Measurements from ENCODE around the gene PRR7. TPM values are rescaled to one million over a fixed set of nuclear protein-coding genes. Genes with fewer than 3 reads are reported as not detected.
"Not testable (repeated sequence)": the region's sequence is repeated elsewhere in the genome, so short reads cannot be mapped to it uniquely, and the experiment has no call there.

The PRR7 gene
- polyA plus RNA-seq, 2 donors: 2.0 to 4.9 TPM

DNA sequence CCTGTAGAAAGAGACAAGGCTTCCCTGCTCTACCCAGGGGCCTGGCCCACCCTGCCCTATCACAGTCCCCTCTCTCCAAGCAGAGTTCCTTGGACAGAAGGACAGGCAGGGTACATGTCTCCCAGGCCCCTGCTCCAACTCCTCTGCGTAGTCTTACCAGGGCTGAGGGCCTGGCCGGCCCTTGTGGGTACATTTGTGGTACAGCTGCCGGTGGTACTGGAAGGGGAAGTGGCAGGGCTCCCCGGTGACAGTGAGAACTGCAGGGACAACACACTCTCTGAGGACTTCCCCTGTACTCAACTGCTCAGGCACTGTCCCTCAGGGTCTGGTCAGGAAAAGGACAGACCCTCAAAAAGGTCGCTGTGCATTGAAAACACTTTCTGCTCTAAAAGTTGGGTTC, 40.8 kb upstream of the PRR7 start:
- 77 to 82% methylated on average over 5 of the region's 5 CpGs for WGBS, 2 donors
- Histone ChIP-seq H3K4me3 (ENCODE audit: low read depth in 1 of 2, low read length in 2 of 2) (no peak overlapping the region), H3K27ac (ENCODE audit: low read depth in 2 of 2, low read length in 1 of 2) (no peak overlapping the region), H3K4me1 (ENCODE audit: control insufficient read depth in 2 of 2, insufficient read depth in 2 of 2, low read length in 1 of 2) (peaks cover 0 to 9% of the 10 kb centered on the region in 2 donors), H3K27me3 (ENCODE audit: control insufficient read depth in 1 of 2, insufficient read depth in 2 of 2, low read length in 2 of 2) (no peaks in the 10 kb centered on the region), H3K9me3 (ENCODE audit: control insufficient read depth in 2 of 2, insufficient read depth in 1 of 2, low read depth in 1 of 2, low read length in 1 of 2) (no peaks in the 10 kb centered on the region), H3K36me3 (ENCODE audit: control insufficient read depth in 2 of 2, insufficient read depth in 2 of 2, low read length in 1 of 2) (no peaks in the 10 kb centered on the region)

DNA sequence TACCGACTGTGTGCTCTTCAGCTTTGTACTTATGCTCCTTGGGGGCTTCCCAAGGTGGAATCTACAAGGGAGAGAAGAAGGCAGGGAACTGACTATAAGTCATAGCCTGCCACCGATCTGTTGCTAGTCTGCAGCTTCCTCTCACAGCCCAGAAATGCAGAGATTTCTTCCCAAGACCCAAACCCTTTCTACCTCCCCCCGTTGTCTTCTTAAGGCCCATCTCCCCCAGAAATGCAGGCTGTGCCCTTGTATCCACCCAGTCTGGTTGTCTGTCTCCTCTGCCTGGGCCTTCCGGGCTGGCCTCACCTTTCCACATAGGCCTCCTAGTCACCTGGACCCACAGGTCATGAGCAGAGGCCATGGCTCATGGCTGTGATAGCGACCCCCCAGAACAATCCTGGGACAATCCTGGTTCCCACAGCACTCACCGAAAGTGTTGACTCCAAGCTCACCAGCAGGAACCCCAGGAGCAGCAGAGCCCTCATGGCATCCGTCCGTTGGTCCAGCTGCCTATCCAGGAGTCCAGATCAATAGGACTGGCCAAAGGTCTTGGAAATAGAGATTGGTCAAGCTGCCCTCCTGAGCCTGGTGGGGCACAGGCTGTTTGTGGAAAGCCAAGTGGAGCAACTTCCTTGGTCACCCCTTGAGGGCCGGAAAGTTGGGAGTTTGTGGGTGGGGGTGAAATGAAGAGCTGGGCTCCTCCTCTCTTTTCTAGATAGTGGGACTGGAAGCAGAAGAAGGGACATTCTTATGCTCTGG, 37.4 kb upstream of the PRR7 start, which contains the start of gene F12:
Gene F12, minus strand, starts transcription at position 522 of the 759 bp plus-strand sequence. Its CDS starts 37 bp downstream, at position 485.
- no peaks in the 10 kb centered on the region for H3K9me3 ChIP-seq (ENCODE audit: control insufficient read depth in 2 of 2, insufficient read depth in 1 of 2, low read depth in 1 of 2, low read length in 1 of 2)
- H3K27me3 ChIP-seq (ENCODE audit: control insufficient read depth in 1 of 2, insufficient read depth in 2 of 2, low read length in 2 of 2): no peaks in the 10 kb centered on the region
- WGBS, 2 donors: 89 to 90% methylated on average over 9 of the region's 9 CpGs
- peaks cover 0 to 3% of the 10 kb centered on the region in 2 donors for H3K4me1 ChIP-seq (ENCODE audit: control insufficient read depth in 2 of 2, insufficient read depth in 2 of 2, low read length in 1 of 2)
- H3K36me3 ChIP-seq (ENCODE audit: control insufficient read depth in 2 of 2, insufficient read depth in 2 of 2, low read length in 1 of 2): no peaks in the 10 kb centered on the region
- H3K4me3 ChIP-seq (ENCODE audit: low read depth in 1 of 2, low read length in 2 of 2): no peak within 1 kb of the TSS
- no peak within 1 kb of the TSS for H3K27ac ChIP-seq (ENCODE audit: low read depth in 2 of 2, low read length in 1 of 2)

DNA sequence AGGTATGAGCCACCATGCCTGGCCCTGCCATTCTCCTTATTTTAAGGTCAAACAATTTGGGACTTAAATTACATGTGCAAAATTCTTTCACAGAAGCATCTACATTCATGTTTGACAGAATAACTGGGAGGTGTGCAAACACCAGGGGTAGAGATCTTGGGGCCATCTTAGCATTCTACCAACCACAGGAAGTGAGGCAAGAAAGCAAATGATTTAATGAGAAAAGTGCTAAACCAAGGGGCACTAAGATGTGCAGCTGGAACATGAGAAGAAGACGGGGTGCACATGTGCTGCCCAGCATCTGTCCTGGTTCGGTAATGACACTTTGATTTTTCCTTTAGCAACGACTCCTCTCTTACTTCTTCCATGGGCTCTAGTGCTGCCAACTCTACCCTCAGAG, 36.0 kb upstream of the PRR7 start:
- Histone ChIP-seq H3K27ac (ENCODE audit: low read depth in 2 of 2, low read length in 1 of 2) (no peak overlapping the region), H3K36me3 (ENCODE audit: control insufficient read depth in 2 of 2, insufficient read depth in 2 of 2, low read length in 1 of 2) (no peaks in the 10 kb centered on the region), H3K9me3 (ENCODE audit: control insufficient read depth in 2 of 2, insufficient read depth in 1 of 2, low read depth in 1 of 2, low read length in 1 of 2) (no peaks in the 10 kb centered on the region), H3K4me1 (ENCODE audit: control insufficient read depth in 2 of 2, insufficient read depth in 2 of 2, low read length in 1 of 2) (peaks cover 0 to 3% of the 10 kb centered on the region in 2 donors), H3K27me3 (ENCODE audit: control insufficient read depth in 1 of 2, insufficient read depth in 2 of 2, low read length in 2 of 2) (no peaks in the 10 kb centered on the region), H3K4me3 (ENCODE audit: low read depth in 1 of 2, low read length in 2 of 2) (no peak overlapping the region)
- 72 to 79% methylated on average over 3 of the region's 3 CpGs for WGBS, 2 donors

DNA sequence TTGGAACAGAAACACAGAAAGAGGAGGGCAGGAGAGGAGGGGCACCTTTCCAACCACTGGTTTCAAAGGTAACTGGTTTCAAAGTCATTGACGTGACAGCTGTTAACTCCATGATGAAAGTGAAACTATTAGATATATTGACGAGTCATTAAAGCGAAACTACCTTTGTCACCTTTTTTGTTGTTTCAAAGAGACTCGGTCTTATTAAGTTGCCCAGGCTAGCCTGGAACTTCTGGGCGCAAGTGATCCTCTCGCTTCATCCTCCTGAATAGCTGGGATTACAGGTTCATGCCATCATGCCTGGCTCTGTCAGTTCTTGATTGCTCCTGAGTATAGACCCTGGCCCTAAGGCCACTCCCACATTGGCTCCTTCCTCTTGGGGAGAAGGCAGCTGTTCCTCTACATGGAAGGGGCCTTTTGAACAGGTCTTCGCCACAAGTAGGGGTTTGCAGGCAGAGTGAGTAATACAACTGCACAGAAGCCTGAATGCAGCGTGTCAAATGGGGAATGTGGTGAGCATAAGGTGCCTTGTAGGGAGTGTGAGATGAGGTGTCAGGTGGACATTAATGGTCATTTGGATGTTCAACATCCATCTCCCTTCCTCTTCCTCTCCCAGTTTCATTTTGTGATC, 33.9 kb upstream of the PRR7 start:
- H3K4me3 ChIP-seq (ENCODE audit: low read depth in 1 of 2, low read length in 2 of 2): no peak overlapping the region

DNA sequence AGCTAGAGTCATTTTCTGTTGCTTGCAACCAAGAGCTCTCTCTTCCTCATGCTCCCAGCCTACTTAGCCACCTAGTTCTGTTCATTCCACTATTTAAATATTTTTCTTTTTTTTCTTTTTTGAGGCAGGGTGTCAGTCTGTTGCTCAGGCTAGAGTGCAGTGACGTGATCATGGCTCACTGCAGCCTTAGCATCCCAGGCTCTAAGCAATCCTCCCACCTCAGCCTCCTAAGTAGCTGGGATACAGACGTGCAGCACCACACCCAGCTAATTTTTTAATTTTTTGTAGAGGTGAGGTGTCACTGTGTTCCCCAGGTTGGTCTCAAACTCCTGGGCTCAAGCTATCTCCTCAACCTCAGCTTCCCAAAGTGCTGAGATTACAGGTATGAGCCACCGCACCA, 32.1 kb upstream of the PRR7 start:
- Histone ChIP-seq H3K27me3 (ENCODE audit: control insufficient read depth in 1 of 2, insufficient read depth in 2 of 2, low read length in 2 of 2) (no peaks in the 10 kb centered on the region), H3K9me3 (ENCODE audit: control insufficient read depth in 2 of 2, insufficient read depth in 1 of 2, low read depth in 1 of 2, low read length in 1 of 2) (no peaks in the 10 kb centered on the region), H3K4me1 (ENCODE audit: control insufficient read depth in 2 of 2, insufficient read depth in 2 of 2, low read length in 1 of 2) (peaks cover 0 to 3% of the 10 kb centered on the region in 2 donors), H3K27ac (ENCODE audit: low read depth in 2 of 2, low read length in 1 of 2) (no peak overlapping the region), H3K4me3 (ENCODE audit: low read depth in 1 of 2, low read length in 2 of 2) (no peak overlapping the region), H3K36me3 (ENCODE audit: control insufficient read depth in 2 of 2, insufficient read depth in 2 of 2, low read length in 1 of 2) (no peaks in the 10 kb centered on the region)
- WGBS, 2 donors: 73 to 82% methylated on average over 3 of the region's 3 CpGs

More for the DNA sequence above, 33.9 kb upstream of the PRR7 start:
- 53 to 57% methylated on average over 8 of the region's 8 CpGs for WGBS, 2 donors
- Histone ChIP-seq H3K27me3 (ENCODE audit: control insufficient read depth in 1 of 2, insufficient read depth in 2 of 2, low read length in 2 of 2) (no peaks in the 10 kb centered on the region), H3K9me3 (ENCODE audit: control insufficient read depth in 2 of 2, insufficient read depth in 1 of 2, low read depth in 1 of 2, low read length in 1 of 2) (no peaks in the 10 kb centered on the region), H3K27ac (ENCODE audit: low read depth in 2 of 2, low read length in 1 of 2) (peak overlapping the region in 1 of 2 donors; percentile 17), H3K4me1 (ENCODE audit: control insufficient read depth in 2 of 2, insufficient read depth in 2 of 2, low read length in 1 of 2) (peaks cover 0 to 3% of the 10 kb centered on the region in 2 donors), H3K36me3 (ENCODE audit: control insufficient read depth in 2 of 2, insufficient read depth in 2 of 2, low read length in 1 of 2) (no peaks in the 10 kb centered on the region)

DNA sequence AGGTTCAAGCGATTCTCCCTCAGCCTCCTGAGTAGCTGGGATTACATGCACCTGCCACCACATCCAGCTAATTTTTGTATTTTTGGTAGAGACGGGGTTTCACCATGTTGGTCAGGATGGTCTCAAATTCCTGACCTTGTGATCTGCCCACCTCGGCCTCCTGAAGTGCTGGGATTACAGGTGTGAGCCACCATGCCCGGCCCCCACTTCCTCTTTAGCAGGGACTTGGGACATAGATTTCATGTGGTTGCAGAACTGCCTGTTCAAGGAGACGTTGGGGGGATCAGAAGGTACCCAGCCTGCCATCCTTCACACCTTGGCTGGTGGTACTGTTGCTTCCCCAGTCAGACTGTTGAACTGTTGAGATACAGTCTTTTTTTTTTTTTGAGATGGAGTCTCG, 29.5 kb upstream of the PRR7 start:
- H3K9me3 ChIP-seq (ENCODE audit: control insufficient read depth in 2 of 2, insufficient read depth in 1 of 2, low read depth in 1 of 2, low read length in 1 of 2); H3K27me3 ChIP-seq (ENCODE audit: control insufficient read depth in 1 of 2, insufficient read depth in 2 of 2, low read length in 2 of 2); H3K4me3 ChIP-seq (ENCODE audit: low read depth in 1 of 2, low read length in 2 of 2); H3K36me3 ChIP-seq (ENCODE audit: control insufficient read depth in 2 of 2, insufficient read depth in 2 of 2, low read length in 1 of 2); H3K27ac ChIP-seq (ENCODE audit: low read depth in 2 of 2, low read length in 1 of 2); H3K4me1 ChIP-seq (ENCODE audit: control insufficient read depth in 2 of 2, insufficient read depth in 2 of 2, low read length in 1 of 2): not testable (repeated sequence)
- 86 to 87% methylated on average over 6 of the region's 6 CpGs for WGBS, 2 donors

DNA sequence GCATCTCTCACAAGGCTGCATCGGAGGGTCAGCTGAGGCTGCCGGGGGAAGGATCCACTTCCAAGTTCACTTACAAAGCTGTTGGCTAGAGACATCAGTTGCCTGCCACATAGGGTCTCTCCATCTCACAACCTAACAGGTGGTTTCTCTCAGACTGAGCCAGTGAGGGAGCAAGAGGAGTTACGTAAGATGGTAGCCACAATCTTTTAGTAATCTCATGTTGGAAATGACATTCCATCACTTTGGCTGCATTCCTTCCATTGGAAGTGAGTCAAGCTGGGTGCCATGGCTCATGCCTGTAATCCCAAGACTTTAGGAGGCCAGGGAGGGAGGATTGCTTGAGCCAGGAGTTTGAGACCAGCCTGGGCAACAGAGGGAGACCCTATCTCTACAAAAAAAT, 27.6 kb upstream of the PRR7 start:
- 83 to 84% methylated on average over 3 of the region's 3 CpGs for WGBS, 2 donors
- Histone ChIP-seq H3K36me3 (ENCODE audit: control insufficient read depth in 2 of 2, insufficient read depth in 2 of 2, low read length in 1 of 2) (no peaks in the 10 kb centered on the region), H3K27ac (ENCODE audit: low read depth in 2 of 2, low read length in 1 of 2) (no peak overlapping the region), H3K27me3 (ENCODE audit: control insufficient read depth in 1 of 2, insufficient read depth in 2 of 2, low read length in 2 of 2) (no peaks in the 10 kb centered on the region), H3K9me3 (ENCODE audit: control insufficient read depth in 2 of 2, insufficient read depth in 1 of 2, low read depth in 1 of 2, low read length in 1 of 2) (no peaks in the 10 kb centered on the region), H3K4me3 (ENCODE audit: low read depth in 1 of 2, low read length in 2 of 2) (no peak overlapping the region), H3K4me1 (ENCODE audit: control insufficient read depth in 2 of 2, insufficient read depth in 2 of 2, low read length in 1 of 2) (no peaks in the 10 kb centered on the region)

DNA sequence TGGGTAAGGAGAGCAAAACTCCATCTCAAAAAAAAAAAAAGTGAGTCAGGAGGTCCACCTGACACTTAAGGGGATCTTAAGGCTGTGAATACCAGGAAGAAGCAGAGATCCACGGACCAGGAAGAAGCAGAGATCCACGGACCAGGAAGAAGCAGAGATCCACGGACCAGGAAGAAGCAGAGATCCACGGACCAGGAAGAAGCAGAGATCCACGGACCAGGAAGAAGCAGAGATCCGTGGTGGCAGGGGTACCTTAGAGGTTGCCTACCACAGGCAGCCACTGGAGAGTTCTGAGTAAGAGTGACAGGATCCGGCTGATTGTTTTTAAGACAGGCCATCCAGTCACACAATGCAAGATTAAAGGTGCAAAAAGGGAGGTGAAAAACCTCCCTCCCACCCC, 26.1 kb upstream of the PRR7 start:
- not testable (repeated sequence) for H3K36me3 ChIP-seq (ENCODE audit: control insufficient read depth in 2 of 2, insufficient read depth in 2 of 2, low read length in 1 of 2); H3K4me3 ChIP-seq (ENCODE audit: low read depth in 1 of 2, low read length in 2 of 2); H3K4me1 ChIP-seq (ENCODE audit: control insufficient read depth in 2 of 2, insufficient read depth in 2 of 2, low read length in 1 of 2); H3K9me3 ChIP-seq (ENCODE audit: control insufficient read depth in 2 of 2, insufficient read depth in 1 of 2, low read depth in 1 of 2, low read length in 1 of 2); H3K27me3 ChIP-seq (ENCODE audit: control insufficient read depth in 1 of 2, insufficient read depth in 2 of 2, low read length in 2 of 2)
- WGBS, 2 donors: 63 to 71% methylated on average over 7 of the region's 7 CpGs
- peak overlapping the region in 1 of 2 donors; percentile 22 for H3K27ac ChIP-seq (ENCODE audit: low read depth in 2 of 2, low read length in 1 of 2)

DNA sequence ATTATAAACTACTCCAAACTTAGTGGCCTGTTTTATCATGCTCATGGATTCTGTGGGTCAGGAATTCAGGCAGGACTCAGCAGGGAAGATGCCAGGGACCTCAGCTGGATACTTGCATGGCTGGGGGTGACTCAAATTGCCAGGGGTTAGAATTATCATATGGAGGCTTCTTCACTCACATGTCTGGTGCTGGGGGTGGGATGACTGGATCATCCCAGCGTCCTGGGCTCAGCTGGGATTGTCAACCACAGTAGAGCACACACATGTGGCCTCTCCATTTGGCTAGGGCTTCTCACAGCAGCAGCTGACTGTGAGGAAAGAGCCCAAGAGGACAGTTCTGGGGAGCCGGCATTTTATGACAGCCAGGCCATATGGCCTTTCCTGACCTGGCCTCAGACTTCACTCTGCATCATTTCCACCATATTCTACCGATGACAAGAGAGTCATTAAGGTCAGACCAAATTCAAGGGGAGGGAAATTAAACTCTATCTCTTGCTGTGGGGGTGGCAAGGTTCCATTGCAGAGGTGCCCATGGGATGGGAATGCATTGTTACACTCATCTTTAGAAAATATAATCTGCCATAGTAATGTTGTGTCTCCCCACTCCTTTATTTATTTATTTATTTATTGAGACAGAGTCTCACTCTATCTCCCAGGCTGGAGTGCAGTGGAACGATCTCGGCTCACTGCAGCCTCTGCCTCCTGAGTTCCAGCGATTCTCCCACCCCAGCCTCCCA, 25.4 kb upstream of the PRR7 start:
- no peaks in the 10 kb centered on the region for H3K36me3 ChIP-seq (ENCODE audit: control insufficient read depth in 2 of 2, insufficient read depth in 2 of 2, low read length in 1 of 2)
- H3K27ac ChIP-seq (ENCODE audit: low read depth in 2 of 2, low read length in 1 of 2): no peak overlapping the region
- no peaks in the 10 kb centered on the region for H3K27me3 ChIP-seq (ENCODE audit: control insufficient read depth in 1 of 2, insufficient read depth in 2 of 2, low read length in 2 of 2)
- no peak overlapping the region for H3K4me3 ChIP-seq (ENCODE audit: low read depth in 1 of 2, low read length in 2 of 2)
- H3K9me3 ChIP-seq (ENCODE audit: control insufficient read depth in 2 of 2, insufficient read depth in 1 of 2, low read depth in 1 of 2, low read length in 1 of 2): no peaks in the 10 kb centered on the region
- 75 to 79% methylated on average over 6 of the region's 6 CpGs for WGBS, 2 donors
- no peaks in the 10 kb centered on the region for H3K4me1 ChIP-seq (ENCODE audit: control insufficient read depth in 2 of 2, insufficient read depth in 2 of 2, low read length in 1 of 2)

Data from esophagus (tissue), 2 donors.